HUES48 (cell line): Measurements from ENCODE around the gene SYNPR.

ENCODE experiments used
- H3K27ac ChIP-seq: one replicate; pipeline ENCODE4 v1.7.0; 2013; ENCODE audit warnings: low read depth, low read length, inconsistent platforms
- H3K27me3 ChIP-seq: 2 replicates; pipeline ENCODE4 v1.6.1; 2013; ENCODE audit warnings: mild to moderate bottlenecking, low read length; ENCODE audit not compliant: control insufficient read depth, insufficient read depth
- H3K36me3 ChIP-seq: 2 replicates; pipeline ENCODE4 v1.6.1; 2013; ENCODE audit warnings: low read length; ENCODE audit not compliant: control insufficient read depth, insufficient read depth
- H3K4me1 ChIP-seq: 2 replicates; pipeline ENCODE4 v1.6.1; 2013; ENCODE audit warnings: mild to moderate bottlenecking, low read length; ENCODE audit not compliant: control insufficient read depth, insufficient read depth
- H3K4me3 ChIP-seq: 2 replicates; pipeline ENCODE4 v1.5.1; 2013; ENCODE audit warnings: mild to moderate bottlenecking, low read depth, low read length
- H3K9ac ChIP-seq: 2 replicates; pipeline ENCODE4 v1.6.1; 2013; ENCODE audit warnings: mild to moderate bottlenecking, low read depth, low read length, moderate library complexity
- H3K9me3 ChIP-seq: 2 replicates; pipeline ENCODE4 v1.6.1; 2013; ENCODE audit warnings: low read length; ENCODE audit not compliant: control insufficient read depth, insufficient read depth

SYNPR gene

DNA sequence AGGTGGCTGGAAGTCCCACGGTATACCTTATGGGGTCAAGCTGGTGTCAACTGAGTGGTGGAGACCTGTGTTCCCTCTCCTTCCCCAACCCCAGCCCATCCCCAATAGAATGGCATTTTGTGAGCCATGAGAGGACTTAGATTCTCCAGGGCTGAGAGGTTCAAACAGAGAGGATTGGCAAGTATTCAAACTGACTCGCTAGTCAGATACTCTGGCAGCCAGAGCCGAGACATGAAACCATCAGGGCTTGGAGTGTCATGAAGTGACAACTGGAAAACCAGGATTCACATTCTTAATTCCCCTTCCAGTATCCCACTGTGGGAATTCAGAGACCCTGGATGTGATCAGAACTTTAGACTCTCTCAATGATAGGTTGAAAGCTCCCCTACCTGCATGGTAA is 215.0 kb downstream of the SYNPR start:
- no peaks in the 10 kb centered on the region for H3K4me1 ChIP-seq
- H3K27me3 ChIP-seq, result no peaks in the 10 kb centered on the region
- no peak overlapping the region for H3K27ac ChIP-seq
- H3K9ac ChIP-seq, result no peak overlapping the region
- H3K9me3 ChIP-seq, result no peaks in the 10 kb centered on the region
- H3K4me3 ChIP-seq, result no peak overlapping the region
- no peaks in the 10 kb centered on the region for H3K36me3 ChIP-seq

GRCh38 chr3:63494646-63495045 is 216.5 kb downstream of the SYNPR start:
- H3K9ac ChIP-seq, result no peak overlapping the region
- no peaks in the 10 kb centered on the region for H3K27me3 ChIP-seq
- H3K36me3 ChIP-seq, result no peaks in the 10 kb centered on the region
- no peaks in the 10 kb centered on the region for H3K9me3 ChIP-seq
- no peak overlapping the region for H3K27ac ChIP-seq
- H3K4me1 ChIP-seq, result no peaks in the 10 kb centered on the region
- no peak overlapping the region for H3K4me3 ChIP-seq

GRCh38 chr3:63497641-63498040 is 219.5 kb downstream of the SYNPR start:
- no peaks in the 10 kb centered on the region for H3K36me3 ChIP-seq
- H3K27me3 ChIP-seq, result no peaks in the 10 kb centered on the region
- H3K4me1 ChIP-seq, result no peaks in the 10 kb centered on the region
- no peak overlapping the region for H3K4me3 ChIP-seq
- H3K9ac ChIP-seq, result no peak overlapping the region
- H3K27ac ChIP-seq, result no peak overlapping the region
- no peaks in the 10 kb centered on the region for H3K9me3 ChIP-seq

DNA sequence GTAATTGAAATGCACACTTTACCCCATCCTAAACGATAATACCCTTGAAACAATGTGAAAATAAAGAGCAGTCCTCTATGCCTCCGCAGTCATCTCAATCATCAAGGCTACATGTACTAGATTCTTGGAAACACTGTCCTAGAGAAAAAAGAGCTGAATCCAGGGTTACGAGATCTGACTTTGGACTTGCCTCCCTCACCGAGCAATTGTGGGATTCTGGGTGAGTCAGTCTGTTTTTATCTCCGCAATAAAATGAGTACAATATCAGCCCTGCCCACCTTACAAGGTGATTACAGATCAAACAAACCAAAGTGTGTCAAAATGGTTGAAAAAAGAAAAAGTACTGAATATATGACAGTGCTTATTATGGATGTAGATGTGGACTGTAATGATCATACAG is 222.1 kb downstream of the SYNPR start:
- no peak overlapping the region for H3K27ac ChIP-seq
- H3K4me3 ChIP-seq, result no peak overlapping the region
- no peaks in the 10 kb centered on the region for H3K36me3 ChIP-seq
- H3K4me1 ChIP-seq, result no peaks in the 10 kb centered on the region
- no peaks in the 10 kb centered on the region for H3K27me3 ChIP-seq
- H3K9ac ChIP-seq, result no peak overlapping the region
- no peaks in the 10 kb centered on the region for H3K9me3 ChIP-seq

- H3K4me3 ChIP-seq, result no peak overlapping the region
- no peaks in the 10 kb centered on the region for H3K36me3 ChIP-seq
- peaks cover 15% of the 10 kb centered on the region for H3K4me1 ChIP-seq
- H3K27ac ChIP-seq, result no peak overlapping the region
- no peaks in the 10 kb centered on the region for H3K27me3 ChIP-seq
- H3K9ac ChIP-seq, result no peak overlapping the region
- no peaks in the 10 kb centered on the region for H3K9me3 ChIP-seq
These were observed 230.2 kb downstream of the SYNPR start for GRCh38 chr3:63508305-63508704.

DNA sequence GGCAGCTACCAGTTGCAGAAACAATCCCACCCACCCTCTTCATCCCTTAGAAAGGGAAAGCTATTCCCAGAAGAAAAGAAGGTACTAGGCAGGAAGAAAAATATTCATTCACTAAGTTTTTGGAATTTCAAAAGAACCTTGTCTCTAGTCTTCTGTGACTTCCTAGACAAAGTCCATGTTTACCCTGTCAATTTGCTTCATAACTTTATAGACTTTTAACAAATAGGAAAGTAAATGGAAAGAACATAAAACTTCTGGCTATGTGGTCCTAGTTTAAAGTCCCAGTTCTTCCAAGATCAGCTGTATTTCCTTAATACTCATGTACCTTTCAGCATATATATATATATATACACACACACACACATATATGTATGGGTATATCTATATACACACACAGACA is 230.7 kb downstream of the SYNPR start:
- H3K4me3 ChIP-seq, result no peak overlapping the region
- H3K36me3 ChIP-seq, result no peaks in the 10 kb centered on the region
- H3K9ac ChIP-seq, result no peak overlapping the region
- no peaks in the 10 kb centered on the region for H3K9me3 ChIP-seq
- H3K27ac ChIP-seq, result no peak overlapping the region
- peaks cover 18% of the 10 kb centered on the region for H3K4me1 ChIP-seq
- no peaks in the 10 kb centered on the region for H3K27me3 ChIP-seq

- Histone ChIP-seq H3K9ac (no peak overlapping the region), H3K36me3 (no peaks in the 10 kb centered on the region), H3K4me3 (no peak overlapping the region), H3K27me3 (no peaks in the 10 kb centered on the region), H3K27ac (no peak overlapping the region), H3K9me3 (no peaks in the 10 kb centered on the region), H3K4me1 (peaks cover 18% of the 10 kb centered on the region)
These were observed 235.7 kb downstream of the SYNPR start for GRCh38 chr3:63513791-63514190.

DNA sequence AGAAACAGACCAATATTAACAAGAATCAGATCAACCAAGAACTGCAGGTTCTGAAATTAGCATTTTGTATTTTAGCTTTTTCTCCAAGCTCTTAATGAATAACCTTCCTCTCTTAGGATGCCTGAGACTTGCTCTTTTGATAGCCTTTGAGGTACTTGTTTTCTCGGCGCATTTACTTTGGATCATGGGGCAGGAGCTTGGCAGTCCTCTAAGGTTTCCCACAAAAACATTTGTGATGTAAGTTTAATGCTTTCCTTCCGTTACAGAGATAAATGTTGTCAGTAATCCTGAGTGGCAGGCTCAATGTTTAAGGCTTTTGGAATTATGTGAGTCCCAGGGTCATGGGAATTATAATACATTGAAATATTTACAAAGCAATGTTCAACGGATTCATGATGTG is 236.6 kb downstream of the SYNPR start:
- no peak overlapping the region for H3K27ac ChIP-seq
- no peaks in the 10 kb centered on the region for H3K9me3 ChIP-seq
- H3K9ac ChIP-seq, result no peak overlapping the region
- no peaks in the 10 kb centered on the region for H3K36me3 ChIP-seq
- no peak overlapping the region for H3K4me3 ChIP-seq
- H3K27me3 ChIP-seq, result no peaks in the 10 kb centered on the region
- peaks cover 18% of the 10 kb centered on the region for H3K4me1 ChIP-seq

DNA sequence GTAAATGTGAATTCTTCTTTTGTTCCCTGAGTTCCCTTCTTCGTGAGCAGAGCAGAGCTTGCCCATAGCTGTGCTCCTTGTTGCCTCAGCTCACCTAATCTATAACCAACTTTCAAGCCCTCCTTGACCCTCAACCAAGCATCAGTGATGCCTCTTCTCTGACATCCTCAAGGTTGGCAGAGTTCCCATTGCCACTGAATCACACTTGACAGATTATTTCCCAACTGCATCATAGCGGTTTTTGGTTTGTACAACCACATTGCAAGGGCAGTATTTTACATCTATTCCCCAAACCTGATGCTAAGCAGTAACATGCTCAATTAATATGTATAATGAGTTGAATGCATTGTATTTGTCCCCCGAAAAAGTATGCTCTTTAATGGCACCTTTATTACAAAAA is 241.3 kb downstream of the SYNPR start:
- no peaks in the 10 kb centered on the region for H3K27me3 ChIP-seq
- H3K4me1 ChIP-seq, result peaks cover 5% of the 10 kb centered on the region; the same call in 1 of the 2 replicates
- no peak overlapping the region for H3K9ac ChIP-seq
- no peak overlapping the region for H3K27ac ChIP-seq
- no peaks in the 10 kb centered on the region for H3K9me3 ChIP-seq
- no peaks in the 10 kb centered on the region for H3K36me3 ChIP-seq
- H3K4me3 ChIP-seq, result no peak overlapping the region

GRCh38 chr3:63521657-63522056 is 243.5 kb downstream of the SYNPR start:
- Histone ChIP-seq H3K27me3 (no peaks in the 10 kb centered on the region), H3K27ac (no peak overlapping the region), H3K9me3 (no peaks in the 10 kb centered on the region), H3K36me3 (no peaks in the 10 kb centered on the region), H3K4me3 (no peak overlapping the region), H3K4me1 (peaks cover 5% of the 10 kb centered on the region; the same call in 1 of the 2 replicates), H3K9ac (no peak overlapping the region)

GRCh38 chr3:63523100-63523499 is 245.0 kb downstream of the SYNPR start:
- no peaks in the 10 kb centered on the region for H3K9me3 ChIP-seq
- H3K4me1 ChIP-seq, result peaks cover 17% of the 10 kb centered on the region

More at GRCh38 chr3:63523100-63523499, 245.0 kb downstream of the SYNPR start:
- no peak overlapping the region for H3K4me3 ChIP-seq
- H3K9ac ChIP-seq, result no peak overlapping the region
- no peaks in the 10 kb centered on the region for H3K27me3 ChIP-seq
- H3K27ac ChIP-seq, result no peak overlapping the region
- no peaks in the 10 kb centered on the region for H3K36me3 ChIP-seq
